T-helper 1 cell treated with Interleukin-12 subunit alpha and Interleukin-12 subunit beta and Interleukin-4 antibody, amounts not matched to agents 30 μg/mL and 1 μg/mL, for 36 hours (primary cell): ENCODE measurements around the gene MPND.

Experiments used
- H3K27ac Mint-ChIP-seq: one replicate; pipeline ENCODE4 v1.8.0; 2021; ENCODE audit warnings: mild to moderate bottlenecking, mixed read lengths
- H3K27me3 Mint-ChIP-seq: one replicate; pipeline ENCODE4 v1.8.0; 2021; ENCODE audit warnings: low read depth, mixed read lengths
- H3K36me3 Mint-ChIP-seq: one replicate; pipeline ENCODE4 v1.8.0; 2021; ENCODE audit warnings: low read depth, mixed read lengths
- H3K4me1 Mint-ChIP-seq: one replicate; pipeline ENCODE4 v1.8.0; 2021; ENCODE audit warnings: low read depth, mixed read lengths
- H3K4me3 Mint-ChIP-seq: one replicate; pipeline ENCODE4 v1.8.0; 2021; ENCODE audit warnings: mild to moderate bottlenecking, moderate library complexity, mixed read lengths
- H3K9me3 Mint-ChIP-seq: one replicate; pipeline ENCODE4 v1.8.0; 2021; ENCODE audit warnings: mixed read lengths

The MPND gene

DNA sequence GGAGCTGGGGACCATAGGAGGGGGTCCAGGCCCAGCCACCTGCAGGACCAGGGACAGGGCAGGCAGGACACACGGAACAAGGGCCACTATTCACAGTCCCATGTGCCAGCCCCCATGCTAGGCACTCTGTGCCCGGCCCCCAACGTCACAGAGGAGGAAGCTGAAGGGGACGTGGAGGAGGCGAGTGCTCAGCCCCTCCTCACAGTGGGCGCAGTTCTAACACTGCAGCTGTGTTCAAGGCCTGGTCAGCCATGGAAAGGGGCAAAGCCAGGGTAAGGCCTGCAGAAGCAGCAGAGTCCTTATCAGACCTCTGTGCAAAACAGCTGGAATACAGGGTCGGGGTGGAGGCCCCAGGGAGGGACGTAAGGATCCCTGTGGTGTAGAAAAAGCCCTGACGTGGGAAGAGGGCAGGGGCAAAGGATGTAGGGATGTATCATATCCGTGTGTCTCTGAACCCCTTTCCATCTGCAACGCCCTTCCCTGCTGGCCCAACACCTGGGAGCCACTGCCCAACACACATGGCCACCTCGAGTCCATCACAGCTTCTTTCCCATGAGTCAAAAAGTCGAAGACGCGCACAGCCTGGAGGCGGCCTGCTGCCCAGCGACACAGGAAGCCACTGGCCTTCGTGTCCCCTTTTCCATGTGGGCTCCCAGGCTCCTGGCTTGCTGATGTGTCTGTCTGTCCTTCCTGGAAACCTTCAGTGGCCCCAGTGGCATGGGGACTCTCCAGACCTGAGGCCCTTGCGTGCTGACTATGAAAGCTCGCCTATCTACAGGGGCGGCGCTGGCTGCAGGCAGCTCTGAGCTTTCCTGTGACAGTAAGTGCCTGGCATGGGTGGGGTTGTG is 29.0 kb downstream of the MPND start:
- Mint-ChIP-seq H3K4me3 (no peak overlapping the region), H3K27ac (no peak overlapping the region), H3K4me1 (peaks cover 54% of the 10 kb centered on the region), H3K27me3 (no peaks in the 10 kb centered on the region), H3K9me3 (no peaks in the 10 kb centered on the region), H3K36me3 (no peaks in the 10 kb centered on the region)

DNA sequence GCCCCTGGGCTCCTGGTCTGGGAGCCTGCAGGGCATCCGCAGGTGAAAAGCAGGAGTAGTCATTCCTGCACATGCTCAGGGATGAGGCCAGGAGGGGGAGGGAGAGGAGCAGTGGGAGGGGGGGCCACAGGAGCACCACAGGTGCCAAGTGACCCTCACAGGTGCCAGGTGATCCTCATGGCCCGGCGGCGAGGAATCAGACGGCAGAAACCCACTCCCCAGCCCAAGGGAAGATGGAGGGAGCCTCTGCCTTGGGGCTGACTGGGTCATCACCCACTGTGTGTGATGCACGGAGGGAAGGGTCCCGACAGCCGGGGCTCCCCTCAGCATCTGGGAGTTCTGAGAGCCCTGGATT is 29.6 kb downstream of the MPND start:
- no peak overlapping the region for H3K4me3 Mint-ChIP-seq
- H3K27me3 Mint-ChIP-seq: no peaks in the 10 kb centered on the region
- no peaks in the 10 kb centered on the region for H3K36me3 Mint-ChIP-seq
- H3K4me1 Mint-ChIP-seq: peaks cover 50% of the 10 kb centered on the region
- H3K9me3 Mint-ChIP-seq: no peaks in the 10 kb centered on the region
- H3K27ac Mint-ChIP-seq: no peak overlapping the region

DNA sequence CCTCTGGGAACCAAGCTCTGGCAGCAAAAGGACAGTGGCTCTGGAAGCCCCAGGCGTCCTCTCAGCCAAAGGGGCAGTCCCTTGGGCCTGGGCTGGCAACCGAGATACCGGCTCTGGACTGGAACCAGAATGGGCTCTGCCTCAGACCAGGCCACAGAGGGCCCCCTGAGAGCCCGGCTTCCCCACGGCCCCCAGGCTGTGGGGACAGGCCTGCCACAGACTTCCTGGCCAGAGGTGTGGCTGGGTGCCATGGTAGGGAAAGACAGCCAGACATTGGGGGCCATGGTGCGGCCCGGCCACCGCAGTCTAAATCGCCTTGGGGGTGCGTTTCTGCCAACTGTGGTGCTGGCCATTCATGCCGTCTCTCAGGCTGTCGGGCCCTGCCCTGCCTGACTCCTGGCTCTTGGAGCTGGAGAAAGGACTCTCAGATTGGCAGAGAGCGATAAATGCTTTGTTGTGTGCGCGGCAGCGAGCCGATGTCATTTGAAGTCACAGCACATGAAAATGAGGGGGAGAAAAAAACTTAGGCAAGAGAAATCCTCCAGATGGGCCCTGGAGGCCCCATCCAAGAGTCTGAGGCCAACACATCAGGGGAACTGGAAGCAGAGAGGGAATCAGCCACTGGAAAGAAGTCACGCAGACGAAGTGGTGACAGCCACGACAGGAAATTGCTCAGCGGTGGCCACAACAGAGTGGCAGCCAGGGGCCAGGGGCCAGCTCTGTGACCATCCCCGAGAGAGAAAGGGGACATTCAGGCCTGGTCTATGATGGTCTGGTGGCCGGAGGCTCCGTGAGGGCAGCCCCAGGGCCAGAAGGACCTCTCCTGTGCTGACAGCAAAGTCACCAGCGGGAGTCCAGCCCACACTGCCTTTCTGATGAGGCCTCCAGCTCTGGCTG is 30.5 kb downstream of the MPND start:
- Mint-ChIP-seq H3K4me3 (no peak overlapping the region), H3K27ac (peak overlapping the region; percentile 41), H3K9me3 (no peaks in the 10 kb centered on the region), H3K27me3 (no peaks in the 10 kb centered on the region), H3K4me1 (peaks cover 48% of the 10 kb centered on the region), H3K36me3 (no peaks in the 10 kb centered on the region)

DNA sequence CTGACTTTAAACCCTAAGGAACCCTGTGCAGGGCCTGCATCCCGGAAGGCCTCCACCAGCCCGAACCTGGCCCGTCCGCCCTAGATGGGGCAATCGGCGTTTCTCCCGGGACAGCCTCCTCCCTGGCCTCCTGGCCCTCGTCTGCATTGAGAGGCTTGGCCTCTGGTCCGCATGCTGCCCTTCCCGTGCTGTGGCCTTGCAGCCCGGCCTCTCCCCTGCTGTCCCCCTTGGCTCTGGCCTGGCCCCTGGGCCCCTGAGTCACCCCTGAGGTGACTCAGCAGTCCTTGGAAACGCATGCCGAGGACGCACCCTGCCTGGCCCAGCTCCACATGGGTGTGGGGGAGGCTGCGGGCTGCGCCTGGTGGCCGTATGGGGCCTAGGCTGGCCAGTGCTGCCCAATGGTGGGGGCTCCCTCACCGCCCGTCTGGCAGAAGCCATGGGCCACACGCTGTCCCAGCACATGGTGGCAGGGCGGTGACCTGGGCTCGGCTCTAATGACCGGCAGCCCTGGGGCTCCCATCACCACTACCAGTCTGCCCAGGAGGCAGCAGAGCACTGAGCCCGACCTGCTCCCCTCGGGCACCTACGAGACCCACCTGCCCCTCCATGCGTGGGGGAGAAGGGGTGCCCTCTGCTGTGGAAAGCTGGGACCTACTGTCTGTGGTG is 31.3 kb downstream of the MPND start:
- no peak overlapping the region for H3K4me3 Mint-ChIP-seq
- H3K27ac Mint-ChIP-seq: no peak overlapping the region
- H3K4me1 Mint-ChIP-seq: peaks cover 49% of the 10 kb centered on the region
- no peaks in the 10 kb centered on the region for H3K27me3 Mint-ChIP-seq
- peaks cover 2% of the 10 kb centered on the region for H3K36me3 Mint-ChIP-seq
- H3K9me3 Mint-ChIP-seq: no peaks in the 10 kb centered on the region

DNA sequence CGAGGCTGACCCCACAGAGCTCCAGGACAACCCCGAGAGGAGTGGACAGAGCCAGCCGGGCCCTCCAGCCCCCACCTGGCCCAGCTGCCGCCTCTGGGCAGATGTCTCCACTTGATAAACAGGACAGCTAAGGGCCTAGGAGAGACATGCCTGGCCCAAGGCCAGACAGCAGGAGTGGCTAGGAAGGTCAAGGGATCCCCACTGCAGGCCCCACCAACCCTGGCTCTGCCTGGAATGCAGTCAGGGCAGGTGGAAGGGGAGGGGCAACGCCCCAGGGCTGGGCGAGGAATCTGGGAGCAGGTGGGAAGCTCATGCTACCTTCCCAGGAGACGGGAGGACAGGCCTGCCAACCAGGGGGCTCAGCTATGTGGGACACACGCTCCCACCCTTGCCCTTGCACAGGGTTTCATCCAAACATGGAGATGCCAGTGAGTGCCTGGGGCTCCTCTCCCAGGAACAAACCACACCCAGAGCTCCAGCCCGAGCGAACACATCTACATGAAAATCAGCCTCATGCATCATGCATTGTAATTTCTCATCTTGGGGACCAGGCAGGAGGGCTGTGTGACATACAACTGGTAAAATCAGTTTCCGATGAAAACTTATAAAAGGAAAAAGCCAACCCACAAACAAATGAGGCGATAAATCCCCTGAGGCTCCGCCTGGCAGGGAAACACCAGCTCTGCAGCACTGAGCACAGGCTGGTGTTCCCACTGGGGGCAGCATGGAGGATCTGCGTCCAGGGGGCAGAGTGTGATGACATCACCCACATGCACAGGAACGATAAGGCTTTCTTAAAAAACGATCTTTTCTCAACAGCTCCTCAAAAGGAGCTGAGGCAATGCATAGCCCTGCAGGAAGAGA is 32.0 kb downstream of the MPND start:
- no peaks in the 10 kb centered on the region for H3K9me3 Mint-ChIP-seq
- H3K4me1 Mint-ChIP-seq: peaks cover 54% of the 10 kb centered on the region
- H3K27me3 Mint-ChIP-seq: no peaks in the 10 kb centered on the region
- peaks cover 3% of the 10 kb centered on the region for H3K36me3 Mint-ChIP-seq
- peak overlapping the region; percentile 59 for H3K27ac Mint-ChIP-seq
- no peak overlapping the region for H3K4me3 Mint-ChIP-seq

DNA sequence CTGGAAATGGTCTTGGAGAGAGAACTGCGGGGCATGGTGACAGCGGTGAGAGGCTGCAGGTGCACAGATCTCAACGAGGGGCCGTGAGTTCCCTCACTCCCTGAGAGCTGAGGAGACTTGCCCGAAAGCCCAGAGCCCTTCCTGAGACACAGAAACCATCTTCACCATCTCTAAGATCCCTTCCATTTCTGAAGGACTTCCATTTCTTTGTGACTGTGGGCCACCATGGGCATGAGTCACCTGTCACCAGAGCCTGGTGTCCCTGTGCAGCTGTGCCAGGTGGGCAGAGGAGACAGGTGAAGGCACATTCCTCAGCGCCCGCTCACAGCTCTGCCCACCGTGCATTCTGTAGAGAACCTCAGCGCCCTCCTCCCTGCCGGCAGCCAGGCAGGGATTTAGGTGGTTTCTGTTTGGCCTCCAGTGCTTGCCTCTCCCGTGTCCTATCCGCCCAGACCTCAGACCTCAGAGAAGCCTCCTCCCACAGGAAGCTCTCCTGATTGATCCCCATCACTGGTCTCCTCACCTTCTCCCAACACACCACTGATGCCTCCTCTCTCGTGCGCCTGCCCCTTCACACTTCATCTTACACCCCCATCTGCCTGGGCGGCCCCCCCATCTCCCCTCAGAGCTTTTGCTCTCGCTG is 32.8 kb downstream of the MPND start:
- H3K4me1 Mint-ChIP-seq: peaks cover 55% of the 10 kb centered on the region
- H3K4me3 Mint-ChIP-seq: peak overlapping the region; percentile 18
- H3K36me3 Mint-ChIP-seq: peaks cover 5% of the 10 kb centered on the region
- H3K27me3 Mint-ChIP-seq: no peaks in the 10 kb centered on the region
- peak overlapping the region; percentile 59 for H3K27ac Mint-ChIP-seq
- H3K9me3 Mint-ChIP-seq: no peaks in the 10 kb centered on the region

DNA sequence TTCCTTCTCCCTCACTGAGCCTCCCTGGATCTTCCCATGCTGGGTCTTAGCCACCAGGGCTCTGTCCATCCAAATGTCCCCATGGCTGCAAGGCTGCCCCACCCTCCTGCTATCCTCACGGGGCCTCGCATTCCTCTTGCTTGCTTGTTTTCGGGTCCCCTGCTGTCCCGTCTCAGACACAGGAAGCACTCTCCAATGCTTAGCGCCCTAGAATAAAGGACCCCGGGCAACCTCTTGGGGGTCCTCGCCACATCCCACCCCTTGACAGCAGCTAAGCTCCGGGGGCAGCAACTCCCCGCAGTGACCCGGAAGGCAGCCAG is 33.3 kb downstream of the MPND start:
- H3K36me3 Mint-ChIP-seq: peaks cover 6% of the 10 kb centered on the region
- H3K27me3 Mint-ChIP-seq: no peaks in the 10 kb centered on the region
- H3K27ac Mint-ChIP-seq: peak overlapping the region; percentile 59
- peak overlapping the region; percentile 18 for H3K4me3 Mint-ChIP-seq
- no peaks in the 10 kb centered on the region for H3K9me3 Mint-ChIP-seq
- H3K4me1 Mint-ChIP-seq: peaks cover 57% of the 10 kb centered on the region

DNA sequence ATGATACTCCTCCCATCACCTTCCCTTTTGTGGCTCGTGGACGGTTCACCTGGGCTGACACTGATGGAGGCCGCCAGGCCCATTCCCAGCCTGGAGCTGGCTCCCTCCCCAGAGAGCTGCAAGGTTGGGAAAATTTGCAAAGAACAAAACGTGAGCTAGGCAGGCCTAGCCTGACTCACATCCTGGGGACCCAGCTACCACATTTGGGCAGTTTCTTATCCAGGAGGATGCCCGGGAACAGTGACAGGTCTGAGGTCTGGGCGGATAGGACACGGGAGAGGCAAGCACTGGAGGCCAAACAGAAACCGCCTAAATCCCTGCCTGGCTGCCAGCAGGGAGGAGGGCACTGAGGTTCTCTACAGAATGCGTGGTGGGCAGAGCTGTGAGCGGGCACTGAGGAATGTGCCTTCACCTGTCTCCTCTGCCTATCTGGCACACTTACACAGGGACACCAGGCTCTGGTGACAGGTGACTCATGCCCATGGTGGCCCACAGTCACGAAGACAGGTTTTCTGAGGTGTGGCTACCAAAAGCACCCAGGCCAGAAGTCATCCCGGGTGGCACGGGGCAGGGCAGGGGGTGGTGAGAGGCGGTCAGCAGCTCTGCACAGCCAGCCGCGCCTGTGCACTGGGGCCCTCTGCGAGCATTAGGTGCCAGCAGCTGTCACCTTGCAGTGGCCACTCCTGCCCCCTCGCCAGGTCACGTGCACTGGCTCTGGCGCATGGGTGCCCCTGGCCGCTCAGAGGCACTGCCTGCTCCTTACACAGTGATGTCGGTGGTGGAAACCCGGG is 33.8 kb downstream of the MPND start:
- Mint-ChIP-seq H3K27me3 (no peaks in the 10 kb centered on the region), H3K4me1 (peaks cover 56% of the 10 kb centered on the region), H3K27ac (peak overlapping the region; percentile 57), H3K9me3 (no peaks in the 10 kb centered on the region), H3K36me3 (peaks cover 6% of the 10 kb centered on the region), H3K4me3 (no peak overlapping the region)

DNA sequence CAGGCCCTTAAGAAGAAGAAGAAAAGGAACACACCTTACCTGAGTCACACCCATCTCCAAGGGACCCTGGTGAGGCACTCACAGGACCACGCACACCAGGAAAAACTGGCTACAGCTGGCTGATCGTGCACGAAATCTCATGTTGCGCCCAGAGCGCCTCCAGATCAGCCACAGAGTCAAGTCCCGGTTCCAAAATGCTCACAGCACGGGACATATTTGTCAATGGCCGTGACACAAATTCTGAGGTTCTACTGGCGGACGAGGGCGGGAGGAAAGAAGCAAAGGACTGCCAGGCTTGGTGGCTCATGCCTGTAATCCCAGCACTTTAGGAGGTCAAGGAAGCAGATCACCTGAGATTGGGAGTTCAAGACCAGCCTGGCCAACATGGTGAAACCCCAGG is 35.5 kb downstream of the MPND start:
- Mint-ChIP-seq H3K9me3 (no peaks in the 10 kb centered on the region), H3K4me1 (peaks cover 54% of the 10 kb centered on the region), H3K27ac (peak overlapping the region; percentile 89), H3K4me3 (peak overlapping the region; percentile 81), H3K36me3 (peaks cover 6% of the 10 kb centered on the region), H3K27me3 (no peaks in the 10 kb centered on the region)

DNA sequence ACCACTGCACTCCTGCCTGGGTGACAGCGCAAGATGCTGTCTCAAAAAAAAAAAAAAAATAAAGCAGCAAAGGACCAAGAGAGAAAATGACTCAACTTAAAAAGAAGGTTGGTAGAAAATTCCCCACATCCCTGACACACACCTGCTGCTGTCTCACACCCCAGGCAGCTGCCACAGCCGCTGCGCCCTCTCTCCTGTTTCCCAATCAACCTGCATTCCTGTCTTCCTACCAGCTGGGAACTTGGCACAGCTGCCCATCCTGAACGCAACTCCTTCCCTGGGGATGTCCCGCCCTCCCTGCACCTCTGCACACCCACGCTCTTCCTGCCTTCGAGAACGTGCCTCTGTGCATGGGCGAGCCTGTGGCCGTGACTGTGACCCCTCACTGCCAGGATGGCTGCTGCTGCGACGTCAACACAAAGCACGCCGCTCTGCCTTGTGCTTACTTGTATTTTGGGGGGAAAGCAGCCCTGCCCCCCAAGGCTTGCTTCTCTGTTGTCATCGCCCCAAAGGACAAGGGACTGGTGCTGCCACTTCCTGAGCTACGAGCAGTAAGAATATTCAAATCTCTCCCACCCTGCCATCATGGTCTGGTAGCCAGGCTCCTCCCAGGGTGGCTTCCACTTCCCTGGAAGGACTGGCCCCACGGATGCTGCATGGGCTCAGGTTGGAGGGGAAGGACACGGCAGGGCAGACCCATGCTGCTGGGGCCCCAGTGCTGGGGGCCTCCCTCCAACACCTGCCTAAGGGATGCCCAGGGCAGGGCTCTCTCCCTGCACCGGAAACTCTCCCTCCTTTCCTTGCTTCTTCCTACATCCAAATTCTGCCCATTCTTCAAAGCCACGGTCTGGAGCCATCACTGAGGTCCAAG is 36.3 kb downstream of the MPND start:
- Mint-ChIP-seq H3K27me3 (no peaks in the 10 kb centered on the region), H3K4me1 (peaks cover 53% of the 10 kb centered on the region), H3K36me3 (peaks cover 6% of the 10 kb centered on the region), H3K9me3 (no peaks in the 10 kb centered on the region), H3K27ac (peak overlapping the region; percentile 89), H3K4me3 (peak overlapping the region; percentile 81)

DNA sequence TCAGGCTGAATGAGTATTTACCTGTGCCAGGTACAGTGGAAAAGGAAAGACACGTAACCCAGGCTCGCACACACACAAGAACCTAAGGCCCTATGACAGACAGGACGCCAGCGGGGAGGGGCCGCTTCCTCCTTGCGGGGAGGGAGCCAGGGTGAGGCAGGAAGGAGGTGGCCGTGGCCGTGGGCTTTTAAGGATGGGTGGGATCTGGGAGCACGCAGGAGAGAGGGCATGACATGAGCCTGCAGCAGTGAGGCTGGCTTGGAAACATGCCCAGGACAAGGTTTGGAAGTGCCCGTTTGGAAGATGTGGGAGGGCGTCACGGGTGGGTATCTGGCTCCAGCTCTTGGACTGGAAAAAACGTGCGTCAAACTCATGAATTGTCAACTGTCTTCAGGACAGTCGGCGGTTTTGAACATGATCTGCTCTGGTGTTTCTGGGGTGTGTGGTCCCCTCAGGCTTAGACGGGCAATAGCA is 36.9 kb downstream of the MPND start:
- Mint-ChIP-seq H3K4me1 (peaks cover 50% of the 10 kb centered on the region), H3K27me3 (no peaks in the 10 kb centered on the region), H3K27ac (peak overlapping the region; percentile 89), H3K4me3 (peak overlapping the region; percentile 81), H3K36me3 (peaks cover 6% of the 10 kb centered on the region), H3K9me3 (no peaks in the 10 kb centered on the region)

DNA sequence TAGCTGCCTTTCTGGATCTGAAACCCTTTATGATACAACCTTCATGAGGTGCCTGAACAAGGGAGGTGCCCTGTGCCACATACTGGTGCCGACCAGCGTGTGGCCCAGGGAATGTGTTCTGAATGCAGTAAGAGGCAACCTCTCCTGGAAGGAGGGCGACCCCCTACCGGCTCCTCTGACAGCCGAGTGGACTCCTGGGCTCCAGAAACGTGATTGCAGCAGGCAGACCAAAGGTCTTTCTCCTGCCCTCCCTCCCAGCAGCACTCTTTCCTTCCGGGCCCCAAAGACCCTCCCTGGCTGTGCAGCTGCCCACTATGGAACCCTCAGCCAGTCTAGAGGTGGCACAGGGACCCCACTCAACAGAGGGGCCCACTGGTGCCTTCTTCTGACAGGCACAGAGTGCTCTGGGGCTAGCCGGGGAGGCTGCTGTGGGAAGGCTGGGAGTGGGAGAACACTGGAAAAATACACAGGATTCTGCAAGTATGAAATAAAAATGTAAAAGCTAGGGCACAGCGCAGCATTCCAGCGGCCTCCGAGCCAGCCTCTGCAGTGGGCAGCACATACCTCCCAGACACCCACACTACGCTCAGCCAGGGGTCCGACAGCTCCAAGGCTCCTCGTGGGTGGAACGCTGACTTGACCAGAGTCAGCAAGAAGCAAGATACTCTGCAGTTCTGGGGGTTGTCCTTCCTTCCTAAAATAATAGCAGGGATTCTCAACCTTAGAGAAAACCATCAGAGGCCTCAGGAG is 42.1 kb downstream of the MPND start:
- no peaks in the 10 kb centered on the region for H3K27me3 Mint-ChIP-seq
- peaks cover 25% of the 10 kb centered on the region for H3K4me1 Mint-ChIP-seq
- peaks cover 10% of the 10 kb centered on the region for H3K36me3 Mint-ChIP-seq
- no peak overlapping the region for H3K4me3 Mint-ChIP-seq
- H3K27ac Mint-ChIP-seq: no peak overlapping the region
- H3K9me3 Mint-ChIP-seq: no peaks in the 10 kb centered on the region
